ENCODE measurements around the gene TLE6. TPM values are rescaled to one million over a fixed set of nuclear protein-coding genes. Genes with fewer than 3 reads are reported as not detected.

TLE6 gene
- total and polyA plus RNA-seq, 2 of the 4 experiments (the other 2 are of a cell fraction): under 0.01 to 0.17 TPM

DNA sequence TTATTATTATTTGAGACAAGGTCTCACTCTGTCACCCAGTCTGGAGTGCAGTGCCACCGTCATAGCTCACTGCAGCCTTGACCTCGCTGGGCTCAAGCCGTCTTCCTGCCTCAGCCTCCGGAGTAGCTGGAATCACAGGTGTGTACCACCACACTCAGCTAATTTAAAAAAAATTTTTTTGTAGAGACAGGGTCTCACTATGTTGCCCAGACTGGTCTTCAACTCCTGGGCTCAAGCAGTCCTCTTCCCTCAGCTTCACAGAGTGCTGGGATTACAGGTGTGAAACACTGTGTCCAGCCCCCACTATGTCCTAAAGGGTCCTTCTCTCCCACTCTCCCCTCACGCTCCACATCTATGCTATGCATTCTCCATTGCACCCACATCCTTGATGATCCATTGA is 60.9 kb downstream of the TLE6 start:
- no peaks in the 10 kb centered on the region for H3K36me3 ChIP-seq (ENCODE audit: control insufficient read depth, insufficient read depth, low read length)
- 77% methylated on average over 3 of the region's 5 CpGs; no CpG with 5 or more reads in 1 of the 2 experiments for WGBS, 2 experiments (ENCODE audit: extremely low coverage in 2 of 2, insufficient read length in 1 of 2)
- ATAC-seq (ENCODE audit: low read depth) (no peak), DNase-seq (no peak)
- peaks cover 13% of the 10 kb centered on the region for H3K4me1 ChIP-seq (ENCODE audit: control insufficient read depth, insufficient read depth, low read length)
- peaks cover 0 to 3% of the 10 kb centered on the region in 2 experiments; a peak in 1 of 4 replicates for H3K79me1 ChIP-seq (ENCODE audit: low read depth in 1 of 2, low read length in 2 of 2)
- peaks cover 4% of the 10 kb centered on the region; the same call in 1 of the 2 replicates for H3K27me3 ChIP-seq (ENCODE audit: control insufficient read depth, insufficient read depth, low read length)
- H3K9me3 ChIP-seq (ENCODE audit: control insufficient read depth, insufficient read depth, low read length): no peaks in the 10 kb centered on the region
- TF ChIP-seq CHD1 (IDR thresholded peaks at IDR 0.05; ENCODE audit: low read depth, low read length): no peak
- no peak overlapping the region for H2AK9ac ChIP-seq (replicated peaks; ENCODE audit: low read depth, low read length, poor library complexity)
- BruUV-seq (replicated peaks): no TSS peak
- H2BK15ac ChIP-seq (ENCODE audit: low read depth, low read length): no peak overlapping the region
- dilution Hi-C loops (cut with HindIII; ENCODE audit: low sequenced_read_pairs, unreplicated experiment) (no loop called here), intact Hi-C loops (cut with micrococcal nuclease) (no loop called here), in situ Hi-C loops (cut with MboI; ENCODE audit: low sequenced_read_pairs) (no loop called here)
- ChIA-PET CTCF (no interaction called here), POLR2A (ENCODE audit: unreplicated experiment) (no interaction called here)
- H3K27ac ChIP-seq (ENCODE audit: insufficient read depth, low read length): no peak overlapping the region
- no peak overlapping the region for H3K9ac ChIP-seq (ENCODE audit: low read depth, low read length)
- H4K20me1 ChIP-seq (ENCODE audit: insufficient read depth, low read length): no peaks in the 10 kb centered on the region
- no peak overlapping the region for H3K4me2 ChIP-seq (ENCODE audit: low read depth, low read length)
- no peak overlapping the region for H4K5ac ChIP-seq (ENCODE audit: low read depth, low read length)
- no peak overlapping the region for H2BK20ac ChIP-seq (ENCODE audit: low read depth, low read length)
- H2BK120ac ChIP-seq (ENCODE audit: low read depth, low read length): no peak overlapping the region
- H2AFZ ChIP-seq (replicated peaks; ENCODE audit: low read length, poor library complexity): no peak overlapping the region
- no peak overlapping the region for H3K14ac ChIP-seq (replicated peaks; ENCODE audit: low read depth, low read length)
- no peak overlapping the region for H3K56ac ChIP-seq (ENCODE audit: extremely low read depth, insufficient read depth, low read length)
- H3K4ac ChIP-seq (ENCODE audit: low read depth, low read length): no peak overlapping the region
- no peak overlapping the region for H3K18ac ChIP-seq (ENCODE audit: low read depth, low read length)
- no peaks in the 10 kb centered on the region for H3K9me1 ChIP-seq (ENCODE audit: insufficient read depth, low read length)
- H2BK5ac ChIP-seq (ENCODE audit: low read depth, low read length, poor library complexity, severe bottlenecking): no peak overlapping the region
- no peak overlapping the region for H2AK5ac ChIP-seq (ENCODE audit: low read depth, low read length)
- H3K4me3 ChIP-seq (ENCODE audit: insufficient read depth, low read depth, low read length): no peak overlapping the region
- no peak overlapping the region for H4K8ac ChIP-seq (ENCODE audit: low read depth in 2 of 2, low read length in 2 of 2)
- H3K23ac ChIP-seq (ENCODE audit: low read depth, low read length): no peak overlapping the region
- no peak overlapping the region for H4K91ac ChIP-seq (ENCODE audit: insufficient read depth, low read depth, low read length)
